Natural killer cell (primary cell): ENCODE measurements around the gene INPP4A. TPM values are rescaled to one million over a fixed set of nuclear protein-coding genes. Genes with fewer than 3 reads are reported as not detected.

Experiments
- ATAC-seq, 3 donors: fragments of 150-1000 bp in 2 of 3; fragments of 200-7000 bp in 1 of 3; cut with Tn5 transposase; 1 replicate in 1 of 3; 2 replicates in 2 of 3; pipeline ENCODE4 v1.10.0; 2021; ENCODE audit warnings: mild to moderate bottlenecking in 2 of 3, moderate library complexity in 2 of 3
- DNase-seq, 2 donors: peaks; one replicate each; pipeline versions ENCODE4 v3.0.0 to v3.0.0-alpha.2; 2013 to 2021; ENCODE audit warnings: mixed read lengths in 1 of 2
- H3K27ac ChIP-seq: one replicate; pipeline ENCODE4 v1.5.1; 2013; ENCODE audit warnings: mild to moderate bottlenecking, low read length
- H3K27me3 ChIP-seq: one replicate; pipeline ENCODE4 v1.6.1; 2013; ENCODE audit warnings: low read length; ENCODE audit not compliant: control insufficient read depth, insufficient read depth
- H3K36me3 ChIP-seq: one replicate; pipeline ENCODE4 v1.6.1; 2013; ENCODE audit warnings: low read length; ENCODE audit not compliant: control insufficient read depth, insufficient read depth
- H3K4me1 ChIP-seq: one replicate; pipeline ENCODE4 v1.6.1; 2013; ENCODE audit warnings: low read length; ENCODE audit not compliant: control insufficient read depth, insufficient read depth
- H3K4me3 ChIP-seq: one replicate; pipeline ENCODE4 v1.5.1; 2013; ENCODE audit warnings: low read length
- H3K9me3 ChIP-seq: one replicate; pipeline ENCODE4 v1.6.1; 2013; ENCODE audit warnings: low read length; ENCODE audit not compliant: control insufficient read depth, insufficient read depth
- H3K27ac Mint-ChIP-seq, 2 donors: one replicate each; pipeline ENCODE4 v1.8.0; 2022; ENCODE audit warnings: mild to moderate bottlenecking in 2 of 2, mixed read lengths in 2 of 2, moderate library complexity in 1 of 2
- H3K27me3 Mint-ChIP-seq, 2 donors: one replicate each; pipeline ENCODE4 v1.8.0; 2022; ENCODE audit warnings: low read depth in 2 of 2, mixed read lengths in 2 of 2
- H3K36me3 Mint-ChIP-seq: one replicate; pipeline ENCODE4 v1.8.0; 2022; ENCODE audit warnings: mixed read lengths
- H3K4me1 Mint-ChIP-seq, 2 donors: one replicate each; pipeline ENCODE4 v1.8.0; 2022; ENCODE audit warnings: mixed read lengths in 2 of 2
- H3K4me3 Mint-ChIP-seq: one replicate; pipeline ENCODE4 v1.8.0; 2022; ENCODE audit warnings: mild to moderate bottlenecking, moderate library complexity, mixed read lengths
- H3K9me3 Mint-ChIP-seq, 2 donors: one replicate each; pipeline ENCODE4 v1.8.0; 2022; ENCODE audit warnings: mixed read lengths in 2 of 2
- CTCF ChIP-seq: fragments of 200-600 bp; IDR thresholded peaks from one replicate; pipeline ENCODE4 v1.8.0; 2022; ENCODE audit warnings: antibody characterized with exemption
- WGBS: methylation state at CpG from one replicate; pipeline ENCODE4 v1.1.7; 2013; ENCODE audit warnings: missing lambda C conversion rate; ENCODE audit not compliant: insufficient coverage; 5-methylcytosine and 5-hydroxymethylcytosine counted together
- intact Hi-C: fragments of 100-400 bp; cut with micrococcal nuclease; formaldehyde crosslinking; loops from one replicate; pipeline ENCODE4 v1.14.2; 2022
- total RNA-seq, 4 donors: library from RNA; stranded (reverse); fragments of 120-200 nt in 1 of 4; gene quantifications; one replicate each; pipeline versions ENCODE4 v1.2.3 to v1.2.4, GENCODE V29; 2013 to 2022

Gene INPP4A
- total RNA-seq, 3 donors from 2014 or later (not counting 1 experiment from before 2014, with no cell fraction given) = 192 to 243 (median 225) TPM

DNA sequence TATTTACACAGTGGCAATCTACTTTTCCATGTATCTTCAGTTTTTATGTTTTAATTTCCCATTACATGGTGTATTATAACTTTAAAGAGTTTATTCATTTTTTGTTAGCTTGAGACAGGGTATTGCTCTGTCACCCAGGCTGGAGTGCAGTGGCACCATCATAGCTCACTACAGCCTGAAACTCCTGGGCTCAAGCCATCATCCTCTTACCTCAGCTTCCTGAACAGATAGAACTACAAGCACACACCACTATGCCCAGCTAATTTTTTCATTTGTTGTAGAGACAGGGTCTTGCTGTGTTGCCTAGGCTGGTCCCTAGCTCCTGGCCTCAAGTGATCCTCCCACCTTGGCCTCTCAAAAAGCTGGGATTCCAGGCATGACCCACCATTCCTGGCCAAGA, 96.8 kb downstream of the INPP4A start:
- Histone ChIP-seq H3K27me3 (no peaks in the 10 kb centered on the region), H3K4me1 (no peaks in the 10 kb centered on the region), H3K9me3 (no peaks in the 10 kb centered on the region), H3K36me3 (peaks cover 86% of the 10 kb centered on the region), H3K27ac (no peak overlapping the region), H3K4me3 (no peak overlapping the region)
- Mint-ChIP-seq H3K4me1 (peaks cover 10 to 15% of the 10 kb centered on the region in 2 donors), H3K36me3 (peaks cover 47% of the 10 kb centered on the region), H3K9me3 (no peaks in the 10 kb centered on the region), H3K27me3 (no peaks in the 10 kb centered on the region), H3K4me3 (no peak overlapping the region), H3K27ac (peak overlapping the region in 1 of 2 donors; percentile 57)
- no peak for ATAC-seq
- DNase-seq = no peak
- intact Hi-C loops = no loop called here
- no peak for TF ChIP-seq CTCF

DNA sequence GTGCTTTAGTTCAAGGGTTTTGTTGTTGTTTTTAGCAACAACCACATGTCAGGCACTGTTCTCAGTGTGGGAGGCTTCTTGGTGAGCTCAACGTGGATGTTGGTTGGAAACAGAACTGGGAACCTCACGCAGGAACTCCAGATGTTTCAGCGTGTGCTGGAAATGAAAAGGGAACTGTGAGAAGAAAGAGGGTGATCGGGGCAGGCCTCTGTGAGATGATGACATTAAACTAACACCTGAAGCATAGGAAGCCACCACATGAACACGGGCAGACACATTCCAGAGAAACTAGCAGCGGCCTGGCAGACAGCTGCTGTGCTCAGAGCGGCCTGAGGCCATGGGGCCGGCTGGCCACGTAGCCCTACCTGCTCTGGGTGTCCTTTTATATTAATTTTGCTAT, 97.2 kb downstream of the INPP4A start:
- WGBS = 83% methylated on average over 7 of the region's 9 CpGs
- H3K9me3 Mint-ChIP-seq = no peaks in the 10 kb centered on the region
- H3K4me1 Mint-ChIP-seq = peaks cover 10 to 12% of the 10 kb centered on the region in 2 donors
- no peak overlapping the region for H3K4me3 Mint-ChIP-seq
- peaks cover 42% of the 10 kb centered on the region for H3K36me3 Mint-ChIP-seq
- peak overlapping the region in 1 of 2 donors; percentile 57 for H3K27ac Mint-ChIP-seq
- ATAC-seq (no peak), DNase-seq (no peak)
- Histone ChIP-seq H3K4me3 (no peak overlapping the region), H3K4me1 (peaks cover 2% of the 10 kb centered on the region), H3K27ac (no peak overlapping the region), H3K27me3 (no peaks in the 10 kb centered on the region), H3K36me3 (peaks cover 86% of the 10 kb centered on the region), H3K9me3 (no peaks in the 10 kb centered on the region)
- H3K27me3 Mint-ChIP-seq = no peaks in the 10 kb centered on the region
- intact Hi-C loops = no loop called here
- TF ChIP-seq CTCF = no peak

- Histone ChIP-seq H3K4me1 (peaks cover 15% of the 10 kb centered on the region), H3K9me3 (no peaks in the 10 kb centered on the region), H3K4me3 (no peak overlapping the region), H3K27me3 (no peaks in the 10 kb centered on the region), H3K27ac (no peak overlapping the region), H3K36me3 (peaks cover 87% of the 10 kb centered on the region)
- Mint-ChIP-seq H3K9me3 (no peaks in the 10 kb centered on the region), H3K4me3 (no peak overlapping the region), H3K27me3 (no peaks in the 10 kb centered on the region), H3K27ac (peak overlapping the region in 1 of 2 donors; percentile 48), H3K4me1 (peaks cover 19 to 22% of the 10 kb centered on the region in 2 donors), H3K36me3 (peaks cover 42% of the 10 kb centered on the region)
- no peak for TF ChIP-seq CTCF
- intact Hi-C loops = no loop called here
- ATAC-seq (no peak), DNase-seq (no peak)
- WGBS = 94% methylated on average over 11 of the region's 11 CpGs
These were observed 98.6 kb downstream of the INPP4A start for GRCh38 chr2:98543214-98543613.

- no peak for TF ChIP-seq CTCF
These were observed 99.2 kb downstream of the INPP4A start for GRCh38 chr2:98543842-98544241.

More at GRCh38 chr2:98543842-98544241, 99.2 kb downstream of the INPP4A start:
- Mint-ChIP-seq H3K9me3 (no peaks in the 10 kb centered on the region), H3K4me3 (no peak overlapping the region), H3K4me1 (peaks cover 19 to 22% of the 10 kb centered on the region in 2 donors), H3K27ac (peak overlapping the region in 1 of 2 donors; percentile 48), H3K36me3 (peaks cover 36% of the 10 kb centered on the region), H3K27me3 (no peaks in the 10 kb centered on the region)
- intact Hi-C loops = no loop called here
- H3K36me3 ChIP-seq = peaks cover 84% of the 10 kb centered on the region
- no peak overlapping the region for H3K4me3 ChIP-seq
- ATAC-seq = no peak
- WGBS = 97% methylated on average over 6 of the region's 6 CpGs
- peaks cover 17% of the 10 kb centered on the region for H3K4me1 ChIP-seq
- no peaks in the 10 kb centered on the region for H3K27me3 ChIP-seq
- no peak overlapping the region for H3K27ac ChIP-seq
- DNase-seq = no peak
- no peaks in the 10 kb centered on the region for H3K9me3 ChIP-seq
